Activated CD8-positive, alpha-beta memory T cell treated with anti-CD3 and anti-CD28 coated beads, Interleukin-2, amount 10 ng/mL, durations not matched to agents 7 days and 5 days (primary cell): ENCODE data around the gene TNIP1. TPM values are rescaled to one million over a fixed set of nuclear protein-coding genes. Genes with fewer than 3 reads are reported as not detected.
A peak's percentile ranks its signal among the peaks of the same experiment; 100 is the strongest.

ENCODE experiments used
- ATAC-seq: fragments of 150-1000 bp; cut with Tn5 transposase; one replicate; pipeline ENCODE4 v1.10.0; 2021; ENCODE audit warnings: moderate library complexity
- CTCF ChIA-PET: fragments of 350-600 bp; sonication (Branson Sonifier 250); formaldehyde crosslinking; loops from one replicate; lab custom pipeline; 2021; ENCODE audit warnings: antibody characterized with exemption; lab: Charles Lee
- DNase-seq: peaks from one replicate; pipeline ENCODE4 v3.0.0-alpha.2; 2020
- H3K27ac Mint-ChIP-seq: one replicate; pipeline ENCODE4 v1.8.0; 2021; ENCODE audit warnings: mild to moderate bottlenecking, mixed read lengths
- H3K27me3 Mint-ChIP-seq: one replicate; pipeline ENCODE4 v1.8.0; 2021; ENCODE audit warnings: mixed read lengths
- H3K36me3 Mint-ChIP-seq: one replicate; pipeline ENCODE4 v1.8.0; 2021; ENCODE audit warnings: mild to moderate bottlenecking, mixed read lengths
- H3K4me1 Mint-ChIP-seq: one replicate; pipeline ENCODE4 v1.8.0; 2021; ENCODE audit warnings: mixed read lengths
- H3K4me3 Mint-ChIP-seq: one replicate; pipeline ENCODE4 v1.8.0; 2021; ENCODE audit warnings: mild to moderate bottlenecking, moderate library complexity, mixed read lengths
- H3K9me3 Mint-ChIP-seq: one replicate; pipeline ENCODE4 v1.8.0; 2022; ENCODE audit warnings: low read depth, mixed read lengths
- total RNA-seq, 2 experiments: library from RNA; stranded (reverse); gene quantifications; one replicate each; pipeline ENCODE4 v1.2.3, GENCODE V29; 2021

The TNIP1 gene
- total RNA-seq, 2 experiments from 2014 or later = 136 to 201 TPM

- H3K36me3 Mint-ChIP-seq = peaks cover 56% of the 10 kb centered on the region
- no peak overlapping the region for H3K27ac Mint-ChIP-seq
- H3K4me3 Mint-ChIP-seq = no peak overlapping the region
- no peaks in the 10 kb centered on the region for H3K9me3 Mint-ChIP-seq
- H3K4me1 Mint-ChIP-seq = no peaks in the 10 kb centered on the region
- peak; percentile 77 for DNase-seq
- CTCF ChIA-PET = interaction anchor here (0.7 to 7.6 kb wide), 43 partner anchors 9 to 656 kb away, joined by 3 to 182 read pairs (median 5); partner anchors contain the start of genes ANXA6, CCDC69 and TNIP1
- ATAC-seq = peak; percentile 68
- H3K27me3 Mint-ChIP-seq = no peaks in the 10 kb centered on the region
These were observed 34.6 kb upstream of the TNIP1 start for GRCh38 chr5:151115272-151115905.

- no peaks in the 10 kb centered on the region for H3K9me3 Mint-ChIP-seq
- ATAC-seq (no peak), DNase-seq (no peak)
- H3K4me1 Mint-ChIP-seq = no peaks in the 10 kb centered on the region
- no peak overlapping the region for H3K27ac Mint-ChIP-seq
- CTCF ChIA-PET = interaction anchor here (2.5 to 7.6 kb wide), 9 partner anchors 12 to 126 kb away, joined by 11 to 182 read pairs (median 39); partner anchors contain the start of gene TNIP1
- no peaks in the 10 kb centered on the region for H3K27me3 Mint-ChIP-seq
- peaks cover 55% of the 10 kb centered on the region for H3K36me3 Mint-ChIP-seq
- H3K4me3 Mint-ChIP-seq = no peak overlapping the region
These were observed 32.8 kb upstream of the TNIP1 start for GRCh38 chr5:151113651-151114050.

GRCh38 chr5:151110992-151111391, 30.2 kb upstream of the TNIP1 start:
- no peak overlapping the region for H3K27ac Mint-ChIP-seq
- no peaks in the 10 kb centered on the region for H3K4me1 Mint-ChIP-seq
- no peaks in the 10 kb centered on the region for H3K9me3 Mint-ChIP-seq
- ATAC-seq = no peak
- H3K4me3 Mint-ChIP-seq = no peak overlapping the region
- peaks cover 60% of the 10 kb centered on the region for H3K36me3 Mint-ChIP-seq
- no peaks in the 10 kb centered on the region for H3K27me3 Mint-ChIP-seq
- CTCF ChIA-PET = interaction anchor here (1.0 to 1.3 kb wide), 4 partner anchors 15 to 63 kb away, joined by 3 to 6 read pairs (median 4); no protein-coding TSS in a partner anchor
- no peak for DNase-seq

GRCh38 chr5:151110122-151110681, 29.4 kb upstream of the TNIP1 start:
- H3K4me3 Mint-ChIP-seq = no peak overlapping the region
- CTCF ChIA-PET = interaction anchor here (1.0 to 1.4 kb wide), 5 partner anchors 12 to 60 kb away, joined by 3 to 6 read pairs (median 3); no protein-coding TSS in a partner anchor

GRCh38 chr5:151108566-151108965, 27.7 kb upstream of the TNIP1 start:
- H3K9me3 Mint-ChIP-seq = no peaks in the 10 kb centered on the region
- H3K27me3 Mint-ChIP-seq = no peaks in the 10 kb centered on the region
- DNase-seq (no peak), ATAC-seq (no peak)
- no peak overlapping the region for H3K27ac Mint-ChIP-seq
- peaks cover 61% of the 10 kb centered on the region for H3K36me3 Mint-ChIP-seq
- H3K4me1 Mint-ChIP-seq = no peaks in the 10 kb centered on the region
- CTCF ChIA-PET = interaction anchor here (1.3 to 1.5 kb wide), 2 partner anchors 49 to 658 kb away, joined by 3 read pairs; partner anchors contain the start of gene ANXA6
- H3K4me3 Mint-ChIP-seq = no peak overlapping the region

More at GRCh38 chr5:151110122-151110681, 29.4 kb upstream of the TNIP1 start:
- Mint-ChIP-seq H3K4me1 (no peaks in the 10 kb centered on the region), H3K27ac (peak overlapping the region; percentile 34), H3K9me3 (no peaks in the 10 kb centered on the region), H3K27me3 (no peaks in the 10 kb centered on the region), H3K36me3 (peaks cover 60% of the 10 kb centered on the region)
- DNase-seq (no peak), ATAC-seq (no peak)

- DNase-seq (no peak), ATAC-seq (no peak)
- H3K36me3 Mint-ChIP-seq = peaks cover 63% of the 10 kb centered on the region
- no peak overlapping the region for H3K4me3 Mint-ChIP-seq
- H3K9me3 Mint-ChIP-seq = no peaks in the 10 kb centered on the region
- no peak overlapping the region for H3K27ac Mint-ChIP-seq
- CTCF ChIA-PET = interaction anchor here (0.9 kb wide), 1 partner anchor 9 kb away, joined by 3 read pairs; no protein-coding TSS in a partner anchor
- H3K27me3 Mint-ChIP-seq = no peaks in the 10 kb centered on the region
- no peaks in the 10 kb centered on the region for H3K4me1 Mint-ChIP-seq
These were observed 27.1 kb upstream of the TNIP1 start for GRCh38 chr5:151107738-151108520.

- DNase-seq = no peak
- CTCF ChIA-PET = interaction anchor here (0.9 to 1.5 kb wide), 2 partner anchors 8 kb away, joined by 3 to 4 read pairs; no protein-coding TSS in a partner anchor
- peaks cover 59% of the 10 kb centered on the region for H3K36me3 Mint-ChIP-seq
These were observed 26.2 kb upstream of the TNIP1 start for GRCh38 chr5:151107084-151107483.

GRCh38 chr5:151106509-151106908, 25.7 kb upstream of the TNIP1 start:
- CTCF ChIA-PET = interaction anchor here (1.2 to 1.5 kb wide), 2 partner anchors 9 to 59 kb away, joined by 3 to 4 read pairs; no protein-coding TSS in a partner anchor
- H3K36me3 Mint-ChIP-seq = peaks cover 64% of the 10 kb centered on the region
- peak overlapping the region; percentile 9 for H3K27ac Mint-ChIP-seq
- no peaks in the 10 kb centered on the region for H3K27me3 Mint-ChIP-seq
- H3K9me3 Mint-ChIP-seq = no peaks in the 10 kb centered on the region
- no peak overlapping the region for H3K4me3 Mint-ChIP-seq
- peaks cover 5% of the 10 kb centered on the region for H3K4me1 Mint-ChIP-seq
- no peak for DNase-seq
- ATAC-seq = no peak

More at GRCh38 chr5:151107084-151107483, 26.2 kb upstream of the TNIP1 start:
- Mint-ChIP-seq H3K27me3 (no peaks in the 10 kb centered on the region), H3K9me3 (no peaks in the 10 kb centered on the region), H3K4me3 (no peak overlapping the region), H3K4me1 (no peaks in the 10 kb centered on the region), H3K27ac (no peak overlapping the region)
- ATAC-seq = no peak

GRCh38 chr5:151106043-151106442, 25.2 kb upstream of the TNIP1 start:
- no peaks in the 10 kb centered on the region for H3K27me3 Mint-ChIP-seq
- CTCF ChIA-PET = interaction anchor here (1.0 to 1.5 kb wide), 3 partner anchors 9 to 58 kb away, joined by 3 to 4 read pairs (median 4); no protein-coding TSS in a partner anchor
- peaks cover 66% of the 10 kb centered on the region for H3K36me3 Mint-ChIP-seq
- H3K9me3 Mint-ChIP-seq = no peaks in the 10 kb centered on the region
- ATAC-seq (no peak), DNase-seq (no peak)
- no peak overlapping the region for H3K4me3 Mint-ChIP-seq
- peaks cover 6% of the 10 kb centered on the region for H3K4me1 Mint-ChIP-seq
- H3K27ac Mint-ChIP-seq = no peak overlapping the region

- H3K9me3 Mint-ChIP-seq = no peaks in the 10 kb centered on the region
- ATAC-seq (no peak), DNase-seq (no peak)
- peaks cover 67% of the 10 kb centered on the region for H3K36me3 Mint-ChIP-seq
- H3K27ac Mint-ChIP-seq = no peak overlapping the region
- no peaks in the 10 kb centered on the region for H3K27me3 Mint-ChIP-seq
- CTCF ChIA-PET = interaction anchor here (1.0 to 1.7 kb wide), 3 partner anchors 10 to 58 kb away, joined by 3 to 4 read pairs (median 4); no protein-coding TSS in a partner anchor
- peaks cover 11% of the 10 kb centered on the region for H3K4me1 Mint-ChIP-seq
- H3K4me3 Mint-ChIP-seq = no peak overlapping the region
These were observed 24.7 kb upstream of the TNIP1 start for GRCh38 chr5:151105561-151105960.

- no peak for DNase-seq
- no peaks in the 10 kb centered on the region for H3K27me3 Mint-ChIP-seq
- H3K36me3 Mint-ChIP-seq = peaks cover 69% of the 10 kb centered on the region
- ATAC-seq = no peak
- no peaks in the 10 kb centered on the region for H3K9me3 Mint-ChIP-seq
- CTCF ChIA-PET = interaction anchor here (1.3 to 1.7 kb wide), 3 partner anchors 11 to 53 kb away, joined by 3 to 4 read pairs (median 4); no protein-coding TSS in a partner anchor
- H3K4me3 Mint-ChIP-seq = no peak overlapping the region
- peaks cover 19% of the 10 kb centered on the region for H3K4me1 Mint-ChIP-seq
- H3K27ac Mint-ChIP-seq = no peak overlapping the region
These were observed 24.0 kb upstream of the TNIP1 start for GRCh38 chr5:151104795-151105194.

- DNase-seq = no peak
- Mint-ChIP-seq H3K9me3 (no peaks in the 10 kb centered on the region), H3K36me3 (peaks cover 56% of the 10 kb centered on the region), H3K27me3 (no peaks in the 10 kb centered on the region), H3K27ac (no peak overlapping the region), H3K4me1 (peaks cover 47% of the 10 kb centered on the region), H3K4me3 (no peak overlapping the region)
- CTCF ChIA-PET = interaction anchor here (1.0 to 2.4 kb wide), 4 partner anchors 14 to 53 kb away, joined by 3 to 8 read pairs (median 4); no protein-coding TSS in a partner anchor
- no peak for ATAC-seq
These were observed 20.9 kb upstream of the TNIP1 start for GRCh38 chr5:151101746-151102145.
